Astrocyte (in vitro differentiated cells and primary cell): ENCODE measurements around the gene RASGRF1. TPM values are rescaled to one million over a fixed set of nuclear protein-coding genes. Genes with fewer than 3 reads are reported as not detected.

Experiments
- DNase-seq: peaks from one replicate; pipeline ENCODE4 v3.0.0-alpha.2; 2010; ENCODE audit warnings: low read depth
- FAIRE-seq: peaks from 2 replicates; lab custom pipeline; 2011; peaks lifted over from hg19 to GRCh38; lab: Jason Lieb, UNC
- H2AFZ ChIP-seq: 2 replicates; pipeline ENCODE4 v1.6.0; 2012; ENCODE audit warnings: low read depth, low read length, inconsistent platforms
- H3K27ac ChIP-seq: 2 replicates; pipeline ENCODE4 v1.5.1; 2011; ENCODE audit warnings: low read depth, low read length, inconsistent platforms
- H3K27me3 ChIP-seq: 2 replicates; pipeline ENCODE4 v1.6.0; 2011; ENCODE audit warnings: low read length, inconsistent platforms; ENCODE audit not compliant: insufficient read depth
- H3K36me3 ChIP-seq: 2 replicates; pipeline ENCODE4 v1.5.1; 2011; ENCODE audit warnings: low read length, inconsistent platforms; ENCODE audit not compliant: insufficient read depth
- H3K4me1 ChIP-seq: 2 replicates; pipeline ENCODE4 v1.5.1; 2011; ENCODE audit warnings: low read length, inconsistent platforms; ENCODE audit not compliant: insufficient read depth
- H3K4me2 ChIP-seq: 2 replicates; pipeline ENCODE4 v1.6.0; 2012; ENCODE audit warnings: low read length, inconsistent platforms
- H3K4me3 ChIP-seq: 2 replicates; pipeline ENCODE4 v1.5.1; 2011; ENCODE audit warnings: low read depth, mild to moderate bottlenecking, low read length, inconsistent platforms; ENCODE audit not compliant: insufficient read depth
- H3K79me2 ChIP-seq: 2 replicates; pipeline ENCODE4 v1.6.0; 2012; ENCODE audit warnings: mild to moderate bottlenecking, low read length, inconsistent platforms; ENCODE audit not compliant: insufficient read depth
- H3K9ac ChIP-seq: 2 replicates; pipeline ENCODE4 v1.6.0; 2012; ENCODE audit warnings: mild to moderate bottlenecking, low read length, inconsistent platforms
- H3K9me3 ChIP-seq: 2 replicates; pipeline ENCODE4 v1.5.1; 2012; ENCODE audit warnings: low read depth, mild to moderate bottlenecking, low read length, inconsistent platforms; ENCODE audit not compliant: insufficient read depth
- H4K20me1 ChIP-seq: 2 replicates; pipeline ENCODE4 v1.6.0; 2012; ENCODE audit warnings: low read length, inconsistent platforms; ENCODE audit not compliant: insufficient read depth
- H3K27ac Mint-ChIP-seq: one replicate; pipeline ENCODE4 v1.8.0; 2021; ENCODE audit warnings: mild to moderate bottlenecking, mixed read lengths; ENCODE audit not compliant: unreplicated experiment
- H3K27me3 Mint-ChIP-seq: one replicate; pipeline ENCODE4 v1.8.0; 2021; ENCODE audit warnings: low read depth, mixed read lengths; ENCODE audit not compliant: unreplicated experiment
- H3K36me3 Mint-ChIP-seq: one replicate; pipeline ENCODE4 v1.8.0; 2021; ENCODE audit warnings: low read depth, mixed read lengths; ENCODE audit not compliant: unreplicated experiment
- H3K4me1 Mint-ChIP-seq: one replicate; pipeline ENCODE4 v1.8.0; 2021; ENCODE audit warnings: low read depth, mixed read lengths; ENCODE audit not compliant: unreplicated experiment
- H3K4me3 Mint-ChIP-seq: one replicate; pipeline ENCODE4 v1.8.0; 2021; ENCODE audit warnings: mild to moderate bottlenecking, moderate library complexity, mixed read lengths; ENCODE audit not compliant: unreplicated experiment
- H3K9me3 Mint-ChIP-seq: one replicate; pipeline ENCODE4 v1.8.0; 2021; ENCODE audit warnings: mild to moderate bottlenecking, mixed read lengths; ENCODE audit not compliant: unreplicated experiment
- EZH2 ChIP-seq: IDR thresholded peaks from 2 replicates; pipeline ENCODE4 v1.6.1; 2012; ENCODE audit warnings: mild to moderate bottlenecking, low read length, inconsistent platforms; ENCODE audit not compliant: insufficient read depth
- total RNA-seq: library from RNA; stranded (reverse); gene quantifications from 2 replicates; pipeline ENCODE4 v1.2.1, GENCODE V29; 2021
- TF ChIP-seq, protein P1 (sequence below): IDR thresholded peaks from 2 replicates; pipeline ENCODE4 v1.5.1; 2011; ENCODE audit warnings: low read depth, mild to moderate bottlenecking, inconsistent platforms, low read length, moderate library complexity; ENCODE audit not compliant: insufficient read depth

Gene RASGRF1
- total RNA-seq, 1 donor from 2014 or later, result 1.2 TPM

DNA sequence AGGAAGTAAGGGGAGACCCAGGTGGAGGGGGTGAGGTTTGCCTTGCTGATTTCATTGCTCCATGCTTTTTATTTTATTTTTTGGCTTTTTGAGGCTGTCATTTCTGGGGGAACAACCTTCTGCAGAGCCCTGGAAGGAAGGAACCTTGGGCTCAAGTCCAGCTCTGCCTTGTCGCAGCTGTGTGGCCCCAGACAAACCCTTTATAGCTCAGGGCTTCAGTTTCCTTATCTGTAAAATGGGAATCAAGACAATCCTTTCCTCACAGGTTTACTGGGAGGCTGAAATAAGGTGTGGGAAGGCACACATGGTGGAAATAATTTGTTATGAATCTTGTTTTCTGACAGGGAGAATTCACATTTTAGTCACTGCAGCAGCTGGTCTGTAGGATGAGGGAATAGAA lies 100.3 kb downstream of the RASGRF1 start:
- Mint-ChIP-seq H3K9me3 (no peaks in the 10 kb centered on the region), H3K36me3 (no peaks in the 10 kb centered on the region), H3K27ac (no peak overlapping the region), H3K4me1 (peaks cover 46% of the 10 kb centered on the region), H3K4me3 (no peak overlapping the region), H3K27me3 (no peaks in the 10 kb centered on the region)
- Histone ChIP-seq H3K9ac (no peak overlapping the region), H3K4me2 (no peak overlapping the region), H3K27me3 (no peaks in the 10 kb centered on the region), H3K36me3 (no peaks in the 10 kb centered on the region), H3K27ac (no peak overlapping the region), H2AFZ (no peak overlapping the region), H3K4me3 (no peak overlapping the region), H3K79me2 (no peaks in the 10 kb centered on the region), H4K20me1 (no peaks in the 10 kb centered on the region), H3K9me3 (no peaks in the 10 kb centered on the region), H3K4me1 (peaks cover 28% of the 10 kb centered on the region)
- DNase-seq (no peak), FAIRE-seq (no peak)
- TF ChIP-seq, protein P1, sequence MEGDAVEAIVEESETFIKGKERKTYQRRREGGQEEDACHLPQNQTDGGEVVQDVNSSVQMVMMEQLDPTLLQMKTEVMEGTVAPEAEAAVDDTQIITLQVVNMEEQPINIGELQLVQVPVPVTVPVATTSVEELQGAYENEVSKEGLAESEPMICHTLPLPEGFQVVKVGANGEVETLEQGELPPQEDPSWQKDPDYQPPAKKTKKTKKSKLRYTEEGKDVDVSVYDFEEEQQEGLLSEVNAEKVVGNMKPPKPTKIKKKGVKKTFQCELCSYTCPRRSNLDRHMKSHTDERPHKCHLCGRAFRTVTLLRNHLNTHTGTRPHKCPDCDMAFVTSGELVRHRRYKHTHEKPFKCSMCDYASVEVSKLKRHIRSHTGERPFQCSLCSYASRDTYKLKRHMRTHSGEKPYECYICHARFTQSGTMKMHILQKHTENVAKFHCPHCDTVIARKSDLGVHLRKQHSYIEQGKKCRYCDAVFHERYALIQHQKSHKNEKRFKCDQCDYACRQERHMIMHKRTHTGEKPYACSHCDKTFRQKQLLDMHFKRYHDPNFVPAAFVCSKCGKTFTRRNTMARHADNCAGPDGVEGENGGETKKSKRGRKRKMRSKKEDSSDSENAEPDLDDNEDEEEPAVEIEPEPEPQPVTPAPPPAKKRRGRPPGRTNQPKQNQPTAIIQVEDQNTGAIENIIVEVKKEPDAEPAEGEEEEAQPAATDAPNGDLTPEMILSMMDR, result no peak
- no peak for TF ChIP-seq EZH2

DNA sequence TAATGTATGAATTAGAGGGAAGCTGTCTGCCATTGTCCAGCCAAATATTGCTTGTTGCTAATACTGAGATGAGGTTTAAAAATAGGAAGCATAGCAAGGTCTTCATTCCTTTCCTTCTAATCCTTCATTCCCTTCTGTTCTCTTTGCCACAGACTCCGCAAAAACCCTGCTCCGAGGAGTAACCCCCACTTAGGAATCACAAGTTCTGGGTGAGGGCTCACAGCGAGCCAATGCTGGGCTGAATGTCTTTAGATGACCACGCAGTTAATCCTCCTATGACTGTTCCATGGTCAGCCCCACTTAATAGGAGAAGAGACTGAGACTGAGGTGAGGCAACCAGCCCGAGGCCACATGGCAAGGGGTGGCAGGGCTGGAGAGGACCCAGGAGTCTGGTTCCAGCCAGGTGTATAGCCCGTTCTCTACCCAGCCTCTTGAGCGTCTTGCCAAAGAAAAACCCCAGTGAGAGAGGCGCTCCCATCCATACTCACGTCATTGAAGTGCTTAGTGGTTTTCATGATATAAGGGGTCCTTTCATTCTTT lies 100.8 kb downstream of the RASGRF1 start:
- Histone ChIP-seq H2AFZ (no peak overlapping the region), H3K4me3 (no peak overlapping the region), H3K4me2 (no peak overlapping the region), H3K9ac (no peak overlapping the region), H3K36me3 (no peaks in the 10 kb centered on the region), H3K4me1 (peaks cover 28% of the 10 kb centered on the region), H3K79me2 (no peaks in the 10 kb centered on the region), H3K9me3 (no peaks in the 10 kb centered on the region), H3K27me3 (no peaks in the 10 kb centered on the region), H3K27ac (no peak overlapping the region), H4K20me1 (no peaks in the 10 kb centered on the region)
- Mint-ChIP-seq H3K4me1 (peaks cover 46% of the 10 kb centered on the region), H3K27me3 (no peaks in the 10 kb centered on the region), H3K27ac (peak overlapping the region; percentile 72), H3K4me3 (no peak overlapping the region), H3K9me3 (no peaks in the 10 kb centered on the region), H3K36me3 (no peaks in the 10 kb centered on the region)
- TF ChIP-seq EZH2, result no peak
- TF ChIP-seq, protein P1, result no peak
- no peak for FAIRE-seq
- DNase-seq, result peak; percentile 54

DNA sequence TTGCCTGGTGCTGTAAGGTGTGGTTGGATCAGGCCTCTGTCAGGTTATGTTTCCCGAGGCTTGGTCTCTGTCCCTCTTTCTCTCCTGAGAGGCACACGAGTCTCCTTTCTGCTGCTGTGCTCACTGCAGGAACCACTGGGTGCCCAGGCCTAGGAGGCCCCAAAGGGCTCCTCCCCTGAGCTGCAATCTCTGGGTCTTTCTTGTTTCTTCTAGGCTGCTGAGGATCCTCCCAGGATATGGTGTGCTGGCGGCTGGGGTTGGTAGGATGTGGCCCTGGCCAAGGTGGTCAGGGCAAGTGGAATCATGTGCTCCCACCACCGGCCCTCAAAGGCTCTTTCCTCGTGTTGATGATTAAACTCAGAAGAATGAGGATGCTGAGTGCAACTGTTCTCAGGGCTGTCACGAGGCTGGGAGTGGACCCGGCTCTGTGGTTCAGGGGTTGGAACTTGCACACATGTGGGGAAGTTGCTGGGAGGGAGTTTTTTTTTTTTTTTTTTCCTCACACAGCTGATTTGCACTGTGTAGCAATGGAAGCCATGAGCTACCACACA lies 102.1 kb downstream of the RASGRF1 start:
- Mint-ChIP-seq H3K4me1 (peaks cover 47% of the 10 kb centered on the region), H3K27ac (peak overlapping the region; percentile 96), H3K36me3 (no peaks in the 10 kb centered on the region), H3K27me3 (peaks cover 4% of the 10 kb centered on the region), H3K4me3 (peak overlapping the region; percentile 55), H3K9me3 (peaks cover 3% of the 10 kb centered on the region)
- peak overlapping the region; percentile 58 for H3K4me2 ChIP-seq
- peaks cover 28% of the 10 kb centered on the region for H3K4me1 ChIP-seq
- TF ChIP-seq EZH2, result no peak
- TF ChIP-seq, protein P1, result no peak
- H4K20me1 ChIP-seq, result no peaks in the 10 kb centered on the region
- no peaks in the 10 kb centered on the region for H3K9me3 ChIP-seq
- DNase-seq, result peak; percentile 98
- peak overlapping the region; percentile 49 for H3K9ac ChIP-seq
- no peaks in the 10 kb centered on the region for H3K79me2 ChIP-seq
- peak; percentile 20 for FAIRE-seq
- peak overlapping the region; percentile 63 for H3K27ac ChIP-seq
- H3K36me3 ChIP-seq, result no peaks in the 10 kb centered on the region
- no peak overlapping the region for H3K4me3 ChIP-seq
- H3K27me3 ChIP-seq, result no peaks in the 10 kb centered on the region
- peak overlapping the region; percentile 74 for H2AFZ ChIP-seq
